IMR-90 (cell line): ENCODE data around the gene ARRB1. TPM values are rescaled to one million over a fixed set of nuclear protein-coding genes. Genes with fewer than 3 reads are reported as not detected.

Experiments
- ATAC-seq: fragments of 200-7000 bp; cut with Tn5 transposase; 2 replicates; pipeline ENCODE4 v1.9.1; 2020; ENCODE audit warnings: low read depth, mild to moderate bottlenecking, moderate library complexity
- BruUV-seq: library from RNA; stranded (reverse); fragments of 400-500 nt; replicated peaks from 2 replicates; lab custom pipeline; 2021; lab: Mats Ljungman, UMichigan
- CTCF ChIA-PET: fragments of 300-600 bp; formaldehyde crosslinking; extraction: SDS; loops from one replicate; lab custom pipeline; 2021; ENCODE audit warnings: antibody characterized with exemption; lab: Yijun Ruan, JAX
- POLR2A ChIA-PET: fragments of 300-600 bp; sonication (Branson Sonifier 250); formaldehyde crosslinking; loops from one replicate; lab custom pipeline; 2022; ENCODE audit warnings: antibody characterized with exemption; ENCODE audit not compliant: unreplicated experiment; lab: Charles Lee
- DNase-seq: peaks from one replicate; pipeline ENCODE4 v3.0.0; 2013
- H2AFZ ChIP-seq: replicated peaks from 2 replicates; pipeline ENCODE3; 2013; ENCODE audit warnings: low read length, mild to moderate bottlenecking; ENCODE audit not compliant: poor library complexity
- H2AK5ac ChIP-seq: 2 replicates; pipeline ENCODE4 v1.6.1; 2013; ENCODE audit warnings: low read depth, low read length, inconsistent platforms
- H2AK9ac ChIP-seq: replicated peaks from 2 replicates; pipeline ENCODE3; 2013; ENCODE audit warnings: mild to moderate bottlenecking, low read depth, low read length, moderate library complexity; ENCODE audit not compliant: poor library complexity
- H2BK120ac ChIP-seq: 2 replicates; pipeline ENCODE4 v1.6.1; 2013; ENCODE audit warnings: low read depth, low read length, inconsistent platforms
- H2BK15ac ChIP-seq: 3 replicates; pipeline ENCODE4 v1.6.1; 2013; ENCODE audit warnings: low read depth, low read length, inconsistent platforms
- H2BK20ac ChIP-seq: 2 replicates; pipeline ENCODE4 v1.6.1; 2013; ENCODE audit warnings: low read depth, mild to moderate bottlenecking, inconsistent platforms, low read length, moderate library complexity
- H2BK5ac ChIP-seq: 2 replicates; pipeline ENCODE4 v1.6.1; 2013; ENCODE audit warnings: mild to moderate bottlenecking, low read depth, low read length, inconsistent platforms; ENCODE audit not compliant: poor library complexity, severe bottlenecking
- H3K14ac ChIP-seq: replicated peaks from 2 replicates; pipeline ENCODE4 v1.6.1; 2013; ENCODE audit warnings: low read depth, low read length, inconsistent platforms
- H3K18ac ChIP-seq: 2 replicates; pipeline ENCODE4 v1.6.1; 2013; ENCODE audit warnings: low read depth, low read length, control low read depth
- H3K23ac ChIP-seq: 2 replicates; pipeline ENCODE4 v1.6.1; 2013; ENCODE audit warnings: low read depth, low read length, inconsistent platforms
- H3K27ac ChIP-seq: 2 replicates; pipeline ENCODE4 v1.5.1; 2013; ENCODE audit warnings: mild to moderate bottlenecking, control low read depth, low read length; ENCODE audit not compliant: insufficient read depth
- H3K27me3 ChIP-seq: 2 replicates; pipeline ENCODE4 v1.6.1; 2013; ENCODE audit warnings: low read length; ENCODE audit not compliant: control insufficient read depth, insufficient read depth
- H3K36me3 ChIP-seq: 2 replicates; pipeline ENCODE4 v1.6.1; 2013; ENCODE audit warnings: low read length, mixed read lengths; ENCODE audit not compliant: control insufficient read depth, insufficient read depth
- H3K4ac ChIP-seq: 2 replicates; pipeline ENCODE4 v1.6.1; 2013; ENCODE audit warnings: low read depth, low read length, inconsistent platforms
- H3K4me1 ChIP-seq: 2 replicates; pipeline ENCODE4 v1.6.1; 2013; ENCODE audit warnings: low read length, mixed read lengths; ENCODE audit not compliant: control insufficient read depth, insufficient read depth
- H3K4me2 ChIP-seq: 2 replicates; pipeline ENCODE4 v1.6.1; 2013; ENCODE audit warnings: low read depth, mild to moderate bottlenecking, control low read depth, low read length, moderate library complexity
- H3K4me3 ChIP-seq: 2 replicates; pipeline ENCODE4 v1.5.1; 2013; ENCODE audit warnings: low read depth, mild to moderate bottlenecking, control low read depth, low read length, moderate library complexity; ENCODE audit not compliant: insufficient read depth
- H3K56ac ChIP-seq: 2 replicates; pipeline ENCODE4 v1.6.1; 2013; ENCODE audit warnings: low read length, inconsistent platforms; ENCODE audit not compliant: insufficient read depth; ENCODE audit errors: extremely low read depth
- H3K79me1 ChIP-seq, 2 experiments: 2 replicates each; pipeline ENCODE4 v1.6.1; 2013; ENCODE audit warnings: low read length in 2 of 2, inconsistent platforms in 1 of 2, low read depth in 1 of 2
- H3K9ac ChIP-seq: 2 replicates; pipeline ENCODE4 v1.6.1; 2013; ENCODE audit warnings: low read depth, low read length, control low read depth
- H3K9me1 ChIP-seq: 2 replicates; pipeline ENCODE4 v1.6.1; 2013; ENCODE audit warnings: low read length, inconsistent platforms; ENCODE audit not compliant: insufficient read depth
- H3K9me3 ChIP-seq: 2 replicates; pipeline ENCODE4 v1.6.1; 2013; ENCODE audit warnings: low read length; ENCODE audit not compliant: control insufficient read depth, insufficient read depth
- H4K20me1 ChIP-seq: 2 replicates; pipeline ENCODE4 v1.6.1; 2013; ENCODE audit warnings: low read length, inconsistent platforms; ENCODE audit not compliant: insufficient read depth
- H4K5ac ChIP-seq: 2 replicates; pipeline ENCODE4 v1.6.1; 2013; ENCODE audit warnings: mild to moderate bottlenecking, low read depth, low read length, control low read depth
- H4K8ac ChIP-seq, 2 experiments: 2 replicates each; pipeline ENCODE4 v1.6.1; 2013; ENCODE audit warnings: low read depth in 2 of 2, low read length in 2 of 2, control low read depth in 1 of 2, inconsistent platforms in 1 of 2
- H4K91ac ChIP-seq: 2 replicates; pipeline ENCODE4 v1.6.1; 2013; ENCODE audit warnings: low read depth, low read length, inconsistent platforms; ENCODE audit not compliant: insufficient read depth
- BHLHE40 ChIP-seq: fragments of 150-350 bp; IDR thresholded peaks from 2 replicates; pipeline ENCODE4 v1.6.1; 2016; ENCODE audit warnings: mild to moderate bottlenecking, low read depth, low read length
- CEBPB ChIP-seq: IDR thresholded peaks from 2 replicates; pipeline ENCODE4 v1.6.1; 2012; ENCODE audit warnings: low read depth, low read length, improper control_type of control experiment
- CHD1 ChIP-seq: IDR thresholded peaks from 2 replicates; pipeline ENCODE4 v1.6.1; 2012; ENCODE audit warnings: low read depth, low read length, improper control_type of control experiment
- CTCF ChIP-seq: conservative IDR thresholded peaks from 2 replicates; pipeline ENCODE4 v1.5.1; 2012; ENCODE audit warnings: mild to moderate bottlenecking, low read depth, low read length, improper control_type of control experiment
- ELK1 ChIP-seq: fragments of 150-350 bp; IDR thresholded peaks from 2 replicates; pipeline ENCODE4 v1.6.1; 2016; ENCODE audit warnings: low read depth, mild to moderate bottlenecking, low read length, moderate library complexity, borderline replicate concordance
- FOS ChIP-seq: fragments of 150-350 bp; IDR thresholded peaks from 2 replicates; pipeline ENCODE4 v1.6.1; 2016; ENCODE audit warnings: low read depth, low read length
- MAFK ChIP-seq: IDR thresholded peaks from 2 replicates; pipeline ENCODE4 v1.6.1; 2012; ENCODE audit warnings: low read depth, low read length, improper control_type of control experiment
- MAZ ChIP-seq: IDR thresholded peaks from 2 replicates; pipeline ENCODE4 v1.6.1; 2012; ENCODE audit warnings: low read depth, mild to moderate bottlenecking, low read length, improper control_type of control experiment, moderate library complexity, borderline replicate concordance
- MXI1 ChIP-seq: IDR thresholded peaks from 2 replicates; pipeline ENCODE4 v1.6.1; 2012; ENCODE audit warnings: low read depth, mild to moderate bottlenecking, low read length, moderate library complexity, borderline replicate concordance
- NFE2L2 ChIP-seq: fragments of 150-350 bp; IDR thresholded peaks from 2 replicates; pipeline ENCODE4 v1.6.1; 2016; ENCODE audit warnings: low read depth, mild to moderate bottlenecking, low read length
- POLR2A ChIP-seq: IDR thresholded peaks from 2 replicates; pipeline ENCODE4 v1.6.1; 2012; ENCODE audit warnings: mild to moderate bottlenecking, low read depth, low read length
- RAD21 ChIP-seq: IDR thresholded peaks from 2 replicates; pipeline ENCODE4 v1.6.1; 2012; ENCODE audit warnings: low read length, improper control_type of control experiment
- RCOR1 ChIP-seq: IDR thresholded peaks from 2 replicates; pipeline ENCODE4 v1.6.1; 2012; ENCODE audit warnings: mild to moderate bottlenecking, low read length, improper control_type of control experiment; ENCODE audit not compliant: insufficient replicate concordance
- RFX5 ChIP-seq: IDR thresholded peaks from 2 replicates; pipeline ENCODE4 v1.8.0; 2012; ENCODE audit warnings: low read depth, mild to moderate bottlenecking, low read length, moderate library complexity
- SMC3 ChIP-seq: fragments of 150-350 bp; IDR thresholded peaks from 2 replicates; pipeline ENCODE4 v1.6.1; 2016; ENCODE audit warnings: low read depth, mild to moderate bottlenecking, antibody characterized with exemption, low read length, moderate library complexity
- USF2 ChIP-seq: fragments of 150-350 bp; IDR thresholded peaks from 2 replicates; pipeline ENCODE4 v1.6.1; 2017; ENCODE audit warnings: mild to moderate bottlenecking, antibody characterized with exemption, low read length, low read depth
- WGBS, 2 experiments: methylation state at CpG; one replicate each; pipeline versions ENCODE4 v1.1.5 to v1.1.7; 2013; ENCODE audit warnings: missing lambda C conversion rate in 2 of 2; ENCODE audit not compliant: insufficient read length in 1 of 2; ENCODE audit errors: extremely low coverage in 2 of 2; 5-methylcytosine and 5-hydroxymethylcytosine counted together
- dilution Hi-C: fragments of 300-500 bp; cut with HindIII; formaldehyde crosslinking; loops from one replicate; pipeline ENCODE4 v1.14.3; 2018; ENCODE audit warnings: low sequenced_read_pairs; ENCODE audit not compliant: unreplicated experiment
- in situ Hi-C: fragments of 300-500 bp; cut with MboI; formaldehyde crosslinking; loops from 3 replicates; pipeline ENCODE4 v1.14.3; 2019; ENCODE audit warnings: low sequenced_read_pairs, inconsistent platforms, mixed read lengths
- intact Hi-C: fragments of 100-400 bp; cut with micrococcal nuclease; formaldehyde crosslinking; loops from 2 replicates; pipeline ENCODE4 v1.10.0; 2022
- polyA plus RNA-seq, 3 experiments: library from polyadenylated mRNA; depleted of rRNA; stranded (reverse); fragments of >200 nt; gene quantifications; 2 replicates each; pipeline ENCODE4 v1.2.3, GENCODE V29; 2012; ENCODE audit warnings: low replicate concordance in 1 of 3
- total RNA-seq: library from RNA; depleted of rRNA; stranded (reverse); fragments of >200 nt; gene quantifications from 2 replicates; pipeline ENCODE4 v1.2.3, GENCODE V29; 2012

The ARRB1 gene
- total and polyA plus RNA-seq, 2 of the 4 experiments (the other 2 are of a cell fraction): 11.0 to 17.4 TPM

- in situ Hi-C loops (loop anchor here (25.0 kb wide), 1 partner anchor 244 kb away; the partner anchor contains the start of gene GDPD5), intact Hi-C loops (no loop called here), dilution Hi-C loops (no loop called here)
- Histone ChIP-seq H3K27ac (no peak overlapping the region), H3K36me3 (0 out of 2 replicates have a peak, but pooled peaks cover 1% of the 10 kb centered on the region), H4K20me1 (peaks cover 3% of the 10 kb centered on the region; the same call in 1 of the 2 replicates), H3K4ac (no peak overlapping the region), H2BK15ac (no peak overlapping the region), H3K27me3 (peaks cover 1% of the 10 kb centered on the region; the same call in 1 of the 2 replicates), H3K18ac (no peak overlapping the region), H4K5ac (no peak overlapping the region), H3K4me3 (no peak overlapping the region), H3K23ac (no peak overlapping the region), H2BK20ac (no peak overlapping the region), H2BK120ac (no peak overlapping the region), H3K14ac (no peak overlapping the region), H4K91ac (no peak overlapping the region), H3K56ac (no peak overlapping the region), H3K9me3 (no peaks in the 10 kb centered on the region), H3K4me1 (no peaks in the 10 kb centered on the region), H2AK5ac (no peak overlapping the region), H3K4me2 (no peak overlapping the region), H2AK9ac (no peak overlapping the region), H3K79me1 (no peaks in the 10 kb centered on the region), H2BK5ac (no peak overlapping the region), H3K9ac (no peak overlapping the region), H2AFZ (no peak overlapping the region), H3K9me1 (no peaks in the 10 kb centered on the region), H4K8ac (no peak overlapping the region)
- no TSS peak for BruUV-seq
- DNase-seq: no peak
- WGBS, 2 experiments: 70% methylated on average over 2 of the region's 3 CpGs; no CpG with 5 or more reads in 1 of the 2 experiments
- ATAC-seq: no peak
- POLR2A ChIA-PET: no interaction called here
- CTCF ChIA-PET: interaction anchor here (0.6 to 0.9 kb wide), 2 partner anchors 13 to 1591 kb away, joined by 3 read pairs; no protein-coding TSS in a partner anchor
- TF ChIP-seq RAD21 (no peak), RCOR1 (no peak), MXI1 (no peak), FOS (no peak), MAFK (no peak), RFX5 (no peak), MAZ (no peak), CHD1 (no peak), POLR2A (no peak), SMC3 (no peak), CTCF (no peak), ELK1 (no peak), BHLHE40 (no peak), USF2 (no peak), CEBPB (no peak), NFE2L2 (no peak)
Measured at GRCh38 chr11:75292943-75293342, 58.5 kb downstream of the ARRB1 start.
